ENCODE results near the gene PPP4R2. TPM values are rescaled to one million over a fixed set of nuclear protein-coding genes. Genes with fewer than 3 reads are reported as not detected.

PPP4R2 gene
- total and polyA plus RNA-seq, 2 of the 8 experiments (the other 6 are each of a cell fraction or from before 2014, with no cell fraction given), result 11.5 to 89.9 TPM

- no peaks in the 10 kb centered on the region for H3K27me3 ChIP-seq (replicated peaks in 1 of 4; ENCODE audit: control insufficient read depth in 3 of 4, extremely low read depth in 1 of 4, insufficient read depth in 3 of 4, low read length in 3 of 4)
- H3K4me2 ChIP-seq (ENCODE audit: insufficient read depth in 1 of 2, low read depth in 2 of 2, low read length in 2 of 2), result no peak overlapping the region
- WGBS, 2 experiments (ENCODE audit: extremely low coverage in 1 of 2, insufficient coverage in 1 of 2, insufficient read length in 1 of 2, insufficient replicate concordance in 2 of 2, low coverage in 1 of 2, low lambda C conversion rate in 2 of 2, missing lambda C conversion rate in 1 of 2), result 89% methylated on average over 7 of the region's 7 CpGs; no CpG with 5 or more reads in 1 of the 2 experiments
- H3K23ac ChIP-seq (ENCODE audit: insufficient read length), result no peak overlapping the region
- FAIRE-seq (no peak), DNase-seq (ENCODE audit: low read depth in 1 of 2, low spot score in 2 of 2) (no peak)
- no peak overlapping the region for H3K9ac ChIP-seq (replicated peaks in 1 of 4; ENCODE audit: extremely low read depth in 1 of 4, low read depth in 3 of 4, low read length in 3 of 4)
- no peaks in the 10 kb centered on the region; the same call in 1 of the 2 replicates for H3K23me2 ChIP-seq (ENCODE audit: low read depth, low read length)
- H4K20me1 ChIP-seq (replicated peaks in 1 of 2; ENCODE audit: control insufficient read depth in 1 of 2, insufficient read depth in 2 of 2, low read length in 2 of 2), result no peaks in the 10 kb centered on the region
- H4K8ac ChIP-seq (ENCODE audit: extremely low read depth, insufficient read depth, low read length), result no peak overlapping the region
- ChIA-PET POLR2A (ENCODE audit: partially characterized antibody) (no interaction called here), CTCF (ENCODE audit: partially characterized antibody) (interaction anchor here (0.6 kb wide), 1 partner anchor 134 kb away, joined by 4 read pairs; no protein-coding TSS in a partner anchor)
- H3K4me3 ChIP-seq (ENCODE audit: extremely low read depth in 1 of 4, insufficient read depth in 2 of 4, low read depth in 3 of 4, low read length in 4 of 4), result no peak overlapping the region
- no peak overlapping the region for H2BK20ac ChIP-seq (ENCODE audit: low read length)
- 0 out of 2 replicates have a peak overlapping the region, but pooled peaks have one; percentile 18 for H2BK12ac ChIP-seq (ENCODE audit: low read depth, low read length)
- H4K5ac ChIP-seq (ENCODE audit: insufficient read length, low read depth, low read length), result no peak overlapping the region
- no peaks in the 10 kb centered on the region for H3K79me1 ChIP-seq (ENCODE audit: low read depth, low read length)
- H3K4ac ChIP-seq (replicated peaks; ENCODE audit: insufficient read length, low read depth, low read length), result no peak overlapping the region
- H2BK5ac ChIP-seq (ENCODE audit: low read depth, low read length), result no peak overlapping the region
- no peak overlapping the region for H3K14ac ChIP-seq (ENCODE audit: insufficient read length)
- no peak overlapping the region for H2AFZ ChIP-seq (ENCODE audit: low read length)
- no peaks in the 10 kb centered on the region for H3K36me3 ChIP-seq (ENCODE audit: control insufficient read depth in 2 of 4, insufficient read depth in 4 of 4, low read length in 3 of 4)
- H3K9me3 ChIP-seq (ENCODE audit: insufficient read depth in 2 of 2, low read depth in 1 of 2, low read length in 1 of 2), result no peaks in the 10 kb centered on the region
- no peaks in the 10 kb centered on the region; a peak in 1 of 7 replicates for H3K4me1 ChIP-seq (replicated peaks in 1 of 4; ENCODE audit: control insufficient read depth in 3 of 4, insufficient read depth in 4 of 4, low read length in 3 of 4)
- no peak overlapping the region for H2BK15ac ChIP-seq (ENCODE audit: low read length)
- 0 out of 2 replicates have a peak overlapping the region, but pooled peaks have one; percentile 24 for H2AK5ac ChIP-seq (ENCODE audit: low read depth, low read length)
- H3K18ac ChIP-seq (ENCODE audit: extremely low read depth, low read length), result no peak overlapping the region
- H3K56ac ChIP-seq (replicated peaks; ENCODE audit: insufficient read length, low read depth, low read length), result no peak overlapping the region
- no peaks in the 10 kb centered on the region for H3K79me2 ChIP-seq (ENCODE audit: control insufficient read depth in 1 of 2, insufficient read depth in 2 of 2, low read length in 2 of 2)
- H2BK120ac ChIP-seq (replicated peaks; ENCODE audit: low read depth, low read length), result no peak overlapping the region
- no peak overlapping the region for H3K27ac ChIP-seq (ENCODE audit: low read depth, low read length)
- H4K91ac ChIP-seq (replicated peaks; ENCODE audit: insufficient read length, low read length), result no peak overlapping the region
- no peak for TF ChIP-seq POU5F1 (IDR thresholded peaks at IDR 0.05; ENCODE audit: low read depth, low read length)
- TF ChIP-seq HDAC2 (IDR thresholded peaks at IDR 0.05; ENCODE audit: borderline replicate concordance in 1 of 2, low read depth in 2 of 2, low read length in 2 of 2), result no peak
- TF ChIP-seq FOSL1 (IDR thresholded peaks at IDR 0.05; ENCODE audit: insufficient read depth, low read depth, low read length), result no peak
- TF ChIP-seq CHD2 (IDR thresholded peaks at IDR 0.05; ENCODE audit: low read length), result no peak
- TF ChIP-seq MAFK (IDR thresholded peaks at IDR 0.05; ENCODE audit: low read depth, low read length), result no peak
- TF ChIP-seq POLR2AphosphoS5 (IDR thresholded peaks at IDR 0.05; ENCODE audit: low read depth, low read length), result no peak
- no peak for TF ChIP-seq RXRA (IDR thresholded peaks at IDR 0.05; ENCODE audit: insufficient read depth, low read depth, low read length)
- no peak for TF ChIP-seq KDM4A (IDR thresholded peaks at IDR 0.05; ENCODE audit: low read depth, low read length, severe bottlenecking)
- no peak for TF ChIP-seq GABPA (IDR thresholded peaks at IDR 0.05; ENCODE audit: borderline replicate concordance, insufficient read depth, low read length)
- no peak for TF ChIP-seq SIRT6 (IDR thresholded peaks at IDR 0.05; ENCODE audit: low read length)
- TF ChIP-seq KDM5A (IDR thresholded peaks at IDR 0.05; ENCODE audit: low read length), result no peak
- no peak for TF ChIP-seq HDAC6 (IDR thresholded peaks at IDR 0.05; ENCODE audit: low read depth, low read length)
- no peak for TF ChIP-seq BACH1 (IDR thresholded peaks at IDR 0.05; ENCODE audit: low read length)
Observed at GRCh38 chr3:72960812-72961518, 35.6 kb upstream of the PPP4R2 start.

Data from H1 (cell line).